Fibroblast of lung (primary cell): Measurements from ENCODE around the gene SPATA9.

Experiments used
- EZH2 ChIP-seq: IDR thresholded peaks from 2 replicates; pipeline ENCODE4 v1.5.1; 2012; ENCODE audit warnings: low read length, control low read depth, mild to moderate bottlenecking; ENCODE audit errors: missing control alignments
- TF ChIP-seq, protein P1 (sequence below), 2 donors: IDR thresholded peaks in 1 of 2; conservative IDR thresholded peaks in 1 of 2; 1 replicate in 1 of 2; 2 replicates in 1 of 2; pipeline ENCODE4 v1.5.1; 2011 to 2012; ENCODE audit warnings: low read length in 2 of 2, control low read depth in 1 of 2, inconsistent platforms in 1 of 2, low read depth in 1 of 2, mild to moderate bottlenecking in 1 of 2

DNA sequence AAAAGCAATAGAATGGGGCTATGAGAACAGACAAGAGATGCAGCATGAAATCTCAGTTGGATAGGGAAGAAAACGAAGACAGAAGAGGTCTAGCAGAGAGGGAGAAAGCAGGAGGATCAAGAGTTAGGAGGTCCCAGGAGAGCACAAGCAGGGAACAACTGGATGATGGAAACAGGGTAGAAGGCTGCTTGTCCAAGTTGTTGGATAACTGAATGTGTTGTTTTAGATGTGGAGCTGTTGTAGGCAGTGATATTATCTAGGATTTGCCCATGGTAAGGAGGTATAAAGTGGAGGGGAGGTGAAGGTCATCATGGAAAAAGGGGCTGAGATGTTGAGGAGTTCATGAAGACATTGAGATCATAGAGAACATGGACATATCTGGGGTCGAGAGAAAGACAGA is 35.9 kb upstream of the SPATA9 start:
- TF ChIP-seq, protein P1, sequence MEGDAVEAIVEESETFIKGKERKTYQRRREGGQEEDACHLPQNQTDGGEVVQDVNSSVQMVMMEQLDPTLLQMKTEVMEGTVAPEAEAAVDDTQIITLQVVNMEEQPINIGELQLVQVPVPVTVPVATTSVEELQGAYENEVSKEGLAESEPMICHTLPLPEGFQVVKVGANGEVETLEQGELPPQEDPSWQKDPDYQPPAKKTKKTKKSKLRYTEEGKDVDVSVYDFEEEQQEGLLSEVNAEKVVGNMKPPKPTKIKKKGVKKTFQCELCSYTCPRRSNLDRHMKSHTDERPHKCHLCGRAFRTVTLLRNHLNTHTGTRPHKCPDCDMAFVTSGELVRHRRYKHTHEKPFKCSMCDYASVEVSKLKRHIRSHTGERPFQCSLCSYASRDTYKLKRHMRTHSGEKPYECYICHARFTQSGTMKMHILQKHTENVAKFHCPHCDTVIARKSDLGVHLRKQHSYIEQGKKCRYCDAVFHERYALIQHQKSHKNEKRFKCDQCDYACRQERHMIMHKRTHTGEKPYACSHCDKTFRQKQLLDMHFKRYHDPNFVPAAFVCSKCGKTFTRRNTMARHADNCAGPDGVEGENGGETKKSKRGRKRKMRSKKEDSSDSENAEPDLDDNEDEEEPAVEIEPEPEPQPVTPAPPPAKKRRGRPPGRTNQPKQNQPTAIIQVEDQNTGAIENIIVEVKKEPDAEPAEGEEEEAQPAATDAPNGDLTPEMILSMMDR (conservative IDR thresholded peaks at IDR 0.05 in 1 of 2, IDR thresholded peaks at IDR 0.05 in 1 of 2; ENCODE audit: low read depth in 1 of 2, low read length in 2 of 2), result no peak
- TF ChIP-seq EZH2, result no peak
